Hematopoietic multipotent progenitor cell treated with erythropoietin and hydrocortisone succinate and interleukin-3 and kit ligand, for 6 days (in vitro differentiated cells): ENCODE results near the gene UQCRHL.
"Not testable (repeated sequence)": the region's sequence is repeated elsewhere in the genome, so short reads cannot be mapped to it uniquely, and the experiment has no call there.

ENCODE experiments used
- DNase-seq: peaks from one replicate; pipeline ENCODE4 v3.0.0-alpha.2; 2015

Gene UQCRHL

GRCh38 chr1:15835205-15835740 is 27.8 kb upstream of the UQCRHL start:
- peak; percentile 58 for DNase-seq

GRCh38 chr1:15834406-15835204 is 27.2 kb upstream of the UQCRHL start:
- peak; percentile 96 for DNase-seq

- DNase-seq: no peak
Measured at GRCh38 chr1:15833842-15834405, 26.5 kb upstream of the UQCRHL start.

- DNase-seq: peak; percentile 39
Measured at GRCh38 chr1:15833069-15833679, 25.7 kb upstream of the UQCRHL start.

GRCh38 chr1:15830258-15830657 is 22.8 kb upstream of the UQCRHL start:
- no peak for DNase-seq

GRCh38 chr1:15828931-15829330 is 21.5 kb upstream of the UQCRHL start:
- DNase-seq: not testable (repeated sequence)

- not testable (repeated sequence) for DNase-seq
Measured at GRCh38 chr1:15827567-15827966, 20.1 kb upstream of the UQCRHL start.

GRCh38 chr1:15826810-15827507 is 19.5 kb upstream of the UQCRHL start:
- DNase-seq: no peak

- no peak for DNase-seq
Measured at GRCh38 chr1:15825800-15826199, 18.4 kb upstream of the UQCRHL start.

- DNase-seq: no peak
Measured at GRCh38 chr1:15820478-15820877, 13.0 kb upstream of the UQCRHL start.

GRCh38 chr1:15816674-15817073 is 9.2 kb upstream of the UQCRHL start:
- DNase-seq: no peak

GRCh38 chr1:15810073-15810472 is 2.6 kb upstream of the UQCRHL start:
- DNase-seq: no peak

GRCh38 chr1:15808955-15809354 is 1.5 kb upstream of the UQCRHL start:
- DNase-seq: no peak

- no peak for DNase-seq
Measured at GRCh38 chr1:15807121-15807520, 328 bp downstream of the UQCRHL start.

GRCh38 chr1:15804060-15804459 is 3.4 kb downstream of the UQCRHL start:
- DNase-seq: no peak

- peak; percentile 70 for DNase-seq
Measured at GRCh38 chr1:15803380-15803779, 4.1 kb downstream of the UQCRHL start.

GRCh38 chr1:15802234-15802965 is 5.0 kb downstream of the UQCRHL start:
- DNase-seq: peak; percentile 68

GRCh38 chr1:15799928-15800835 is 7.3 kb downstream of the UQCRHL start:
- DNase-seq: no peak

GRCh38 chr1:15799004-15799867 is 8.2 kb downstream of the UQCRHL start:
- DNase-seq: no peak

- no peak for DNase-seq
Measured at GRCh38 chr1:15797614-15798390, 9.6 kb downstream of the UQCRHL start.
